AG09319 (cell line): Measurements from ENCODE around the gene EVI2A.
A peak's percentile ranks its signal among the peaks of the same experiment; 100 is the strongest.

Experiments
- DNase-seq: peaks from one replicate; pipeline ENCODE4 v3.0.0-alpha.2; 2010; ENCODE audit warnings: low read depth; ENCODE audit errors: extremely low read depth
- CTCF ChIP-seq: IDR thresholded peaks from 2 replicates; pipeline ENCODE4 v1.5.1; 2011; ENCODE audit warnings: low read depth, mild to moderate bottlenecking, inconsistent platforms, low read length, moderate library complexity

The EVI2A gene

GRCh38 chr17:31321481-31321880 lies at the start of gene EVI2A:
Gene EVI2A, minus strand, starts transcription at chr17:31321622. Its CDS starts 2,609 bp downstream, at chr17:31319013.
- no peak for DNase-seq

GRCh38 chr17:31369266-31369665 lies 47.8 kb upstream of the EVI2A start:
- DNase-seq = no peak
- TF ChIP-seq CTCF = no peak

More at GRCh38 chr17:31321481-31321880, at the start of gene EVI2A:
- TF ChIP-seq CTCF = no peak

GRCh38 chr17:31366088-31366487 lies 44.7 kb upstream of the EVI2A start:
- no peak for TF ChIP-seq CTCF
- DNase-seq = no peak

GRCh38 chr17:31364012-31364411 lies 42.6 kb upstream of the EVI2A start:
- no peak for TF ChIP-seq CTCF
- no peak for DNase-seq

GRCh38 chr17:31357839-31358394 lies 36.5 kb upstream of the EVI2A start:
- no peak for TF ChIP-seq CTCF

GRCh38 chr17:31357091-31357490 lies 35.7 kb upstream of the EVI2A start:
- no peak for TF ChIP-seq CTCF
- no peak for DNase-seq

More at GRCh38 chr17:31357839-31358394, 36.5 kb upstream of the EVI2A start:
- peak; percentile 19 for DNase-seq

- TF ChIP-seq CTCF = no peak
- DNase-seq = no peak
Observed at GRCh38 chr17:31355935-31356334, 34.5 kb upstream of the EVI2A start.
